MG63 (cell line): ENCODE data around the gene MDM1. TPM values are rescaled to one million over a fixed set of nuclear protein-coding genes. Genes with fewer than 3 reads are reported as not detected.

ENCODE experiments used
- DNase-seq: peaks from one replicate; pipeline ENCODE4 v3.0.0-alpha.2; 2020
- H3K27me3 ChIP-seq: fragments of 250-450 bp; sonication (Bioruptor Pico); 2 replicates; pipeline ENCODE4 v1.5.1; 2020; ENCODE audit warnings: mild to moderate bottlenecking, moderate library complexity
- H3K36me3 ChIP-seq: fragments of 250-450 bp; sonication (Bioruptor Pico); 2 replicates; pipeline ENCODE4 v1.5.1; 2020; ENCODE audit warnings: mild to moderate bottlenecking, moderate library complexity
- H3K4me3 ChIP-seq: fragments of 250-450 bp; sonication (Bioruptor Pico); 2 replicates; pipeline ENCODE4 v1.5.1; 2020; ENCODE audit warnings: mild to moderate bottlenecking, moderate library complexity
- H3K9me3 ChIP-seq: fragments of 250-450 bp; sonication (Bioruptor Pico); 2 replicates; pipeline ENCODE4 v1.5.1; 2020; ENCODE audit warnings: mild to moderate bottlenecking, moderate library complexity
- total RNA-seq: library from RNA; depleted of rRNA; stranded (reverse); fragments of >200 nt; shearing (Covaris generic); gene quantifications from 2 replicates; pipeline ENCODE4 v1.2.3, GENCODE V29; 2014; ENCODE audit warnings: low replicate concordance

Gene MDM1
- total RNA-seq, 1 experiment from 2014 or later, result 8.0 TPM

DNA sequence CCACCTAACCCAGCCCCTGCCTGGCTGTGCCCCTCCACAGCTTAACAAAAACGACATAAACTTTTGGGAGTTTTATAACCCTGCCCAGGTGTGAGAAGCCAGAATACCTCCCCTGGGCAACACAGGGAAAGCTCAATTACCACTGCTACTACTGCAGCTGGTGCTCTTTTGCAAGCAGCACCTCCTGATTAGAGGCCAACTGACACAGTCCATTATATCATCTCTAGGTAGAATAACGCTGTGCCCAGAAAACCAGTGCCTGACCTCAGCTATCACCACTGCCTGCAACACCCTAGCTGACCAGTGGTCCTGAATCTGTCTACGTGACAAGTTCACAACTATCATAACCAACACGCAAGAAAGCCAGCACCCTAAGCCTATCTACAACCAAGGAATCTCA, 34.2 kb downstream of the MDM1 start:
- DNase-seq, result no peak
- peaks cover 7% of the 10 kb centered on the region for H3K9me3 ChIP-seq
- H3K36me3 ChIP-seq, result peaks cover 21% of the 10 kb centered on the region
- no peak overlapping the region for H3K4me3 ChIP-seq
- no peaks in the 10 kb centered on the region for H3K27me3 ChIP-seq

- DNase-seq, result no peak
- Histone ChIP-seq H3K27me3 (no peaks in the 10 kb centered on the region), H3K4me3 (no peak overlapping the region), H3K36me3 (peaks cover 7% of the 10 kb centered on the region), H3K9me3 (no peaks in the 10 kb centered on the region)
Observed at GRCh38 chr12:68294251-68294650, 37.9 kb downstream of the MDM1 start.

- Histone ChIP-seq H3K4me3 (no peak overlapping the region), H3K9me3 (no peaks in the 10 kb centered on the region), H3K36me3 (peaks cover 7% of the 10 kb centered on the region), H3K27me3 (no peaks in the 10 kb centered on the region)
- no peak for DNase-seq
Observed at GRCh38 chr12:68293347-68293746, 38.8 kb downstream of the MDM1 start.

- Histone ChIP-seq H3K27me3 (no peaks in the 10 kb centered on the region), H3K36me3 (peaks cover 7% of the 10 kb centered on the region), H3K9me3 (no peaks in the 10 kb centered on the region), H3K4me3 (no peak overlapping the region)
- DNase-seq, result no peak
Observed at GRCh38 chr12:68292151-68292943, 39.8 kb downstream of the MDM1 start.

DNA sequence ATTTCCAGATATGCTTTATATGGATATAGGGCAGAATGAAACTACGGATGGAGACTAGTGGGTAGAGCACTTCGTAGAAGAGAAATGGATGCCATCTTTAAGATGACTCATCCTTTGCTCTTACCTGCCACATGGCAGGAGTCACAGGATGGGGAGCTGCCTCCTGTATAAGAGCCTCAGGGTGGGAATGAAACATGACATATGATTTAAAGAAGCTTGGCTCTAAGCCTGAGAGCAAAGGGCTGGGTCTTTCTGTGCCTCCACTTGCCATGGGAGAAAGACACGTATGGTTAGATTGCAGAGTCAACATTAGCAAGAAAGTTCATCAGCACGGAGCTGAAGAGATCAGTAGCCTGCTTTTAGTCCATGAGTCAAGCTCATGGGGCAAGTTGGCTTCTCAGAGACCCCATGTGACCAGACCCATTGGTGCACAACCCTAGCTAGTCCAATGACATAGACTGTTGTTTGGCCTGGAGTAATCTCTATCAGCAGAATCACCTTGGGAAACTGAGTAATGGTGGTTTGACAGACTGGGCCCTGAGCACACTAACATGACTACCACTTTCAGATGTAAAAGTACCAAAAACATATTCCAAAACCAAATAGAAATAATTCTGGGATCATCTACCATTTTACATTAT, 40.6 kb downstream of the MDM1 start:
- Histone ChIP-seq H3K9me3 (no peaks in the 10 kb centered on the region; the same call in 1 of the 2 replicates), H3K36me3 (peaks cover 5% of the 10 kb centered on the region; the same call in 1 of the 2 replicates), H3K27me3 (no peaks in the 10 kb centered on the region), H3K4me3 (no peak overlapping the region)
- DNase-seq, result no peak

GRCh38 chr12:68290126-68290525, 42.0 kb downstream of the MDM1 start:
- Histone ChIP-seq H3K4me3 (no peak overlapping the region), H3K36me3 (0 out of 2 replicates have a peak, but pooled peaks cover 4% of the 10 kb centered on the region), H3K27me3 (no peaks in the 10 kb centered on the region), H3K9me3 (no peaks in the 10 kb centered on the region; the same call in 1 of the 2 replicates)
- DNase-seq, result no peak

DNA sequence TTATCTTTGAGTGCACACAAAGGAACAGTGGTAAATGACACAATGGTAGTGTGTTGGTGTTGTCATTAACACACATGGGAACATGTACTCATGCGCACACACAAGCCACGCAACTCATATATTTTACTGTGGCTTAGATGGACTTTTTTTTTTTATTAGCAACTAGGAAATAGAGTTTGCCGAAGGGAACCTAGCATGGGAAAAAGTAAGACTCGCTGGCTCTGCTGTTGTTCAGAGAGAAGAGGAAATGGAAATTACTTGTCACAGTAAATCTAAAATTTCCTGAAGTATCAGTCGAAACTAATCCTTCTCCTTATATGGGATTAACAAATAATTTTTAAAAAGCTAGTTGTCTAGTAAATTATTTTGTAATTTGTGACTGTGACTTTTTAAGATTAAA, 45.1 kb downstream of the MDM1 start:
- no peak for DNase-seq
- H3K27me3 ChIP-seq, result no peaks in the 10 kb centered on the region
- H3K4me3 ChIP-seq, result no peak overlapping the region
- H3K9me3 ChIP-seq, result no peaks in the 10 kb centered on the region; the same call in 1 of the 2 replicates
- no peaks in the 10 kb centered on the region for H3K36me3 ChIP-seq

- H3K4me3 ChIP-seq, result no peak overlapping the region
- H3K36me3 ChIP-seq, result no peaks in the 10 kb centered on the region
- no peak for DNase-seq
- H3K9me3 ChIP-seq, result no peaks in the 10 kb centered on the region; the same call in 1 of the 2 replicates
- no peaks in the 10 kb centered on the region for H3K27me3 ChIP-seq
Observed at GRCh38 chr12:68286396-68286795, 45.8 kb downstream of the MDM1 start.

DNA sequence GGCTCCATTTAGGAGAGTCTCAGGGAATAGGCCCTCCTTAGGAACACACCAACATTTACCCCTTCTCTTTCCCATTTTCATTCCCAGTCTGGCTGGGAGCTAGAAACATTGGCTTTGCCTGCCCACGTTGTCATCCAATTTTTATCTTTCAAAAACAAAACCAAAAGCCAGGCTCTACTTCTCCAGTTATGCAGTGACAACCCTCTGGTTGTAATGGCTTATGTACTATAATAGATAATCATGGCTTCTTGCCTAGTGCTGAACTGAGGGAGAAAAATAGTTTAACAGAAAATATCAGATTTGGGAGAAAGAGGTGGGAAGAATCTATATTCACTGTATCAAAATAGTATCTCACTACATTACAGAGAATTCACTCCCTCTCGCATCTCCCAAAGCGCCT, 46.6 kb downstream of the MDM1 start:
- Histone ChIP-seq H3K4me3 (no peak overlapping the region), H3K36me3 (no peaks in the 10 kb centered on the region), H3K9me3 (no peaks in the 10 kb centered on the region; the same call in 1 of the 2 replicates), H3K27me3 (no peaks in the 10 kb centered on the region)
- DNase-seq, result no peak

- Histone ChIP-seq H3K4me3 (no peak overlapping the region), H3K27me3 (no peaks in the 10 kb centered on the region), H3K36me3 (no peaks in the 10 kb centered on the region), H3K9me3 (no peaks in the 10 kb centered on the region)
- DNase-seq, result no peak
Observed at GRCh38 chr12:68281322-68282077, 50.7 kb downstream of the MDM1 start.

DNA sequence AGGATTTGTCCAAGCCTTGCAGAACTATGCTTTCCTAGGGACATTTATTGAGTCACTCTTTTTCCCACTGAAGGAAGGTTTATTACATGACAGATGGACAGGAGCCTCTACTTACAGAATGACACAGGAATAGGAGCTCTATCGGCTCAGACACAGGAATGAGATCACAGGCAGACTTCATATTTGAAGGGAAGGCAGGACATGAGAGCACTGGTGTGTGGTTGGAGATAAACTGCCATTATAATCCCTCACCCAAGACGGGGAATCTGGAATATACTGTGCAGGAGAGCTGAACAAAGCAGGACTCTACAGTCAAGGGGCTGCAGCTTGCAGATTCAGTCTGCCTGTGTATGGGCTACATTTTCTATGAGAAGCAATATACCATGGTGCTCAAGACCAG, 51.9 kb downstream of the MDM1 start:
- no peak for DNase-seq
- Histone ChIP-seq H3K36me3 (no peaks in the 10 kb centered on the region), H3K27me3 (no peaks in the 10 kb centered on the region), H3K9me3 (no peaks in the 10 kb centered on the region), H3K4me3 (no peak overlapping the region)

GRCh38 chr12:68279227-68280054, 52.7 kb downstream of the MDM1 start:
- H3K27me3 ChIP-seq, result no peaks in the 10 kb centered on the region
- no peak for DNase-seq
- H3K36me3 ChIP-seq, result no peaks in the 10 kb centered on the region
- no peaks in the 10 kb centered on the region for H3K9me3 ChIP-seq
- no peak overlapping the region for H3K4me3 ChIP-seq

DNA sequence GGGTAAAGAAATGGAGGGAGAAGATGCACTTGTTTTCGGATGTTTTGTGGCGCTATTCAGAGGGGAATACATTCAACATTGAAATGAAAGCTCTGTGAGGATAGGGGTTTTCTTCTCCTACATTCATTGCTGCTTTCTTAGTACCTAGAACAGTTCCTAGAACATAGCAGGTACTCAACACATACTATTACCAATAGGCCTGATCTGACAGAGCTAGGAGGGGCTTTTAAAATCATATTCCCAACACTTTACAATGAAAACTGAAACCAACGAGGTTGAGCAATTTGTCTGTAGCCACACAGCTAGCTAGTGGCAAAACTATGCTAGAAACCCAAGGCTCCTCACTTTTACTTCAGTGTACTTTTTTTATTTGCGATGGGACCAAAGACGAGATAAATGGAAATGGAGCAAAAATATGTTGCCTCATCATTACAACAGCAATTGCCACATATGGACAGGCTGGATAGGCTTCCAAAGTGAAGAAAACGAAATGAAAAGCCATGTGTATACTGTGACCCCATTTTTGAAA, 55.7 kb downstream of the MDM1 start:
- no peak for DNase-seq

GRCh38 chr12:68272732-68273131, 59.4 kb downstream of the MDM1 start:
- Histone ChIP-seq H3K4me3 (no peak overlapping the region), H3K9me3 (no peaks in the 10 kb centered on the region), H3K27me3 (no peaks in the 10 kb centered on the region), H3K36me3 (no peaks in the 10 kb centered on the region)
- no peak for DNase-seq

More for the DNA sequence above, 55.7 kb downstream of the MDM1 start:
- Histone ChIP-seq H3K4me3 (no peak overlapping the region), H3K9me3 (no peaks in the 10 kb centered on the region), H3K36me3 (no peaks in the 10 kb centered on the region), H3K27me3 (no peaks in the 10 kb centered on the region)

DNA sequence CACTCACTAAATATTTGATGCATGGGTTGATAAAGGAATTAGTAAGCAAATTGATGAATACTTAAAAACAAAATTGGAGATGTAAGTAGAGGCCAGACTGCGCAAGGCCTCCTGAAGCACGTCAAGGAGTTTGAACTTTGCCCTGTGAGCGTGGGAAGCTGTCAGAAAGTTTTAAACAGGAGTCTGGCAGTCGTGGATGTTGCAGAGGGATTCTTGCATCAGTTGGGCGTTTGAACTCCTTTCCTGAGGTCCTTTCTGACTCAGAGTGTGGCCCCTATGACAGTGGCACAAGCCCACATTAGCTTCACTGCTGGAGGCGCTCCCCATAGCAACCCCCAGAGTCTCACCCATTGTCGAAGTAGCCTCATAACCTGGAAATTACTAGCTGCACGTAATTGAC, 60.8 kb downstream of the MDM1 start:
- H3K9me3 ChIP-seq, result no peaks in the 10 kb centered on the region
- H3K36me3 ChIP-seq, result no peaks in the 10 kb centered on the region
- no peak for DNase-seq
- no peak overlapping the region for H3K4me3 ChIP-seq
- no peaks in the 10 kb centered on the region for H3K27me3 ChIP-seq

DNA sequence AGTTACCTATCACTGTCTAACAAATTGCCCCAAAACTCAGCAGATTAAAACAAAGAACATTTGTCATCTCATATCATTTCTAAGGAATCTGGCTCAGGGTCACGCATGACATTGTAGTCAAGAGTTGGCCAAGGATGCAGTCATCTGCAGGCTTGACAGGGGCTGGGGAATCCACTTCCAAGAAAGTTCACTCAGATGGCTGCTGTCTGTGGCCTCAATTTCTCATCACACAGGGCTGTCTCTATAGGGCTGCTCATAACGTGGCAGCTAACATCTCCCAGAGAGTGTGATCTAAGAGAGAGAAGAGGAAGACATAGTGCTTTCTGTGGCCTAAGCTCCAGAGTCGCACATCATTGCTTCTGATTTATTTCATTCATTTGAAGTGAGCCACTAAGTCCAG, 61.8 kb downstream of the MDM1 start:
- H3K4me3 ChIP-seq, result no peak overlapping the region
- H3K27me3 ChIP-seq, result no peaks in the 10 kb centered on the region
- no peaks in the 10 kb centered on the region for H3K36me3 ChIP-seq
- no peaks in the 10 kb centered on the region for H3K9me3 ChIP-seq
- no peak for DNase-seq
